ENCODE data around the gene AP1G2. TPM values are rescaled to one million over a fixed set of nuclear protein-coding genes. Genes with fewer than 3 reads are reported as not detected.

Gene AP1G2
- total RNA-seq, 1 donor from 2014 or later: 32.6 TPM

- DNase-seq (ENCODE audit: extremely low spot score, unreplicated experiment): no peak
- Mint-ChIP-seq H3K36me3 (ENCODE audit: unreplicated experiment) (no peaks in the 10 kb centered on the region), H3K4me3 (ENCODE audit: unreplicated experiment) (no peak overlapping the region), H3K27ac (ENCODE audit: unreplicated experiment) (no peak overlapping the region), H3K4me1 (ENCODE audit: unreplicated experiment) (peaks cover 4% of the 10 kb centered on the region), H3K9me3 (ENCODE audit: unreplicated experiment) (no peaks in the 10 kb centered on the region), H3K27me3 (ENCODE audit: unreplicated experiment) (no peaks in the 10 kb centered on the region)
- TF ChIP-seq CTCF (IDR thresholded peaks at IDR 0.05): no peak
Measured at GRCh38 chr14:23545740-23546365, 21.7 kb downstream of the AP1G2 start.

- TF ChIP-seq CTCF (IDR thresholded peaks at IDR 0.05): no peak
- Mint-ChIP-seq H3K27me3 (ENCODE audit: unreplicated experiment) (no peaks in the 10 kb centered on the region), H3K4me3 (ENCODE audit: unreplicated experiment) (no peak overlapping the region), H3K27ac (ENCODE audit: unreplicated experiment) (no peak overlapping the region), H3K4me1 (ENCODE audit: unreplicated experiment) (peaks cover 4% of the 10 kb centered on the region), H3K9me3 (ENCODE audit: unreplicated experiment) (no peaks in the 10 kb centered on the region), H3K36me3 (ENCODE audit: unreplicated experiment) (no peaks in the 10 kb centered on the region)
- no peak for DNase-seq (ENCODE audit: extremely low spot score, unreplicated experiment)
Measured at GRCh38 chr14:23544511-23545447, 22.8 kb downstream of the AP1G2 start.

- Mint-ChIP-seq H3K9me3 (ENCODE audit: unreplicated experiment) (no peaks in the 10 kb centered on the region), H3K4me3 (ENCODE audit: unreplicated experiment) (no peak overlapping the region), H3K27me3 (ENCODE audit: unreplicated experiment) (no peaks in the 10 kb centered on the region), H3K36me3 (ENCODE audit: unreplicated experiment) (no peaks in the 10 kb centered on the region), H3K4me1 (ENCODE audit: unreplicated experiment) (peaks cover 7% of the 10 kb centered on the region), H3K27ac (ENCODE audit: unreplicated experiment) (no peak overlapping the region)
- DNase-seq (ENCODE audit: extremely low spot score, unreplicated experiment): no peak
- no peak for TF ChIP-seq CTCF (IDR thresholded peaks at IDR 0.05)
Measured at GRCh38 chr14:23543403-23543802, 24.2 kb downstream of the AP1G2 start.

GRCh38 chr14:23542261-23542660 lies 25.3 kb downstream of the AP1G2 start:
- no peak for DNase-seq (ENCODE audit: extremely low spot score, unreplicated experiment)
- no peak overlapping the region for H3K4me3 Mint-ChIP-seq (ENCODE audit: unreplicated experiment)
- TF ChIP-seq CTCF (IDR thresholded peaks at IDR 0.05): no peak
- no peaks in the 10 kb centered on the region for H3K27me3 Mint-ChIP-seq (ENCODE audit: unreplicated experiment)
- no peaks in the 10 kb centered on the region for H3K9me3 Mint-ChIP-seq (ENCODE audit: unreplicated experiment)
- no peaks in the 10 kb centered on the region for H3K36me3 Mint-ChIP-seq (ENCODE audit: unreplicated experiment)
- H3K4me1 Mint-ChIP-seq (ENCODE audit: unreplicated experiment): peaks cover 7% of the 10 kb centered on the region
- no peak overlapping the region for H3K27ac Mint-ChIP-seq (ENCODE audit: unreplicated experiment)

- Mint-ChIP-seq H3K27me3 (ENCODE audit: unreplicated experiment) (no peaks in the 10 kb centered on the region), H3K9me3 (ENCODE audit: unreplicated experiment) (no peaks in the 10 kb centered on the region), H3K4me3 (ENCODE audit: unreplicated experiment) (no peak overlapping the region), H3K36me3 (ENCODE audit: unreplicated experiment) (no peaks in the 10 kb centered on the region), H3K27ac (ENCODE audit: unreplicated experiment) (no peak overlapping the region), H3K4me1 (ENCODE audit: unreplicated experiment) (peaks cover 5% of the 10 kb centered on the region)
- no peak for TF ChIP-seq CTCF (IDR thresholded peaks at IDR 0.05)
- no peak for DNase-seq (ENCODE audit: extremely low spot score, unreplicated experiment)
Measured at GRCh38 chr14:23540141-23540469, 27.5 kb downstream of the AP1G2 start.
